ENCODE measurements around the gene SEPTIN8. TPM values are rescaled to one million over a fixed set of nuclear protein-coding genes. Genes with fewer than 3 reads are reported as not detected.
"Not testable (repeated sequence)": the region's sequence is repeated elsewhere in the genome, so short reads cannot be mapped to it uniquely, and the experiment has no call there.

SEPTIN8 gene
- total RNA-seq, 1 donor from 2014 or later = 29.2 TPM

DNA sequence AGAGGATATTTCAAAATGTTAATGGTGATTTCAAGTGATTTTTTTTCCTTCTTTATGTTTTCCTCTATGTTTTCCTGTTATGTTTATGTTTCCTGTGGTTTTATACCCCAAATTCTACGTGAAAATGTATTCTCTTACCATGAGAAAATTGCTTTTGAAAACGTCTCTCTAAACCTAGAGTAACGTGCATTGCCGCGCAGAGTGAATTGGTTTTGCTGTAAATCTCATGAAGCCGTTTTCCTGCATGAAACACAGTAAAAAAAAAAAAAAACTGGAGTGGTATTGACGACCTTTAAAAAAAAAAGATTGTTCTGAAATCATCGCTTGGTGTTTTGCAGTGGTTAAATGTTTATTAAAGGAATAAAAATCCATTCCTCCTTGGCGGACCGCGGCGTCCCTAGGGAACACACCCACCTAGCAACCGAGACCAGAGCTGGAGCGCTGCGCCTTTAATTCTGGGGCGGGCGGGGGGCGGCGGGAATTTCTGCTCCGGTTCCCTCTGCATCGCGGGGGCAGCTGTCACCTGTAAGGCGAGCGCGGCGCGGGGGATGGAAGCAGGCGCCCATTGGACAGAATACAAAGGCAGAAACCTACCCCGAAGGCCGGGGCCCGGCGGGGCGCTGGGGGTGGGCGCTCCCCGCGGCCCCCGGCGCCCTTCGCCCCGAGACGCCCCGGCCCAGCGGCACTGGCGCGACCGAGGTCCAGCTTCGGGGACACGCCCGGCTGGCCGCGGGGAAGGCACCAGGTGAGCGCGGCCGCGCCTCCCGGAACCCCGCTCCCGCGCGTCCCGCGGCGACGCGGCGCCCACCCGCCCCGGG lies 36.0 kb upstream of the SEPTIN8 start, which contains the start of gene SOWAHA:
Gene SOWAHA, plus strand, starts transcription at position 522 of the 818 bp plus-strand sequence. CDS start 320 bp downstream, outside the sequence.
- DNase-seq (ENCODE audit: low read depth in 2 of 2) = no peak

DNA sequence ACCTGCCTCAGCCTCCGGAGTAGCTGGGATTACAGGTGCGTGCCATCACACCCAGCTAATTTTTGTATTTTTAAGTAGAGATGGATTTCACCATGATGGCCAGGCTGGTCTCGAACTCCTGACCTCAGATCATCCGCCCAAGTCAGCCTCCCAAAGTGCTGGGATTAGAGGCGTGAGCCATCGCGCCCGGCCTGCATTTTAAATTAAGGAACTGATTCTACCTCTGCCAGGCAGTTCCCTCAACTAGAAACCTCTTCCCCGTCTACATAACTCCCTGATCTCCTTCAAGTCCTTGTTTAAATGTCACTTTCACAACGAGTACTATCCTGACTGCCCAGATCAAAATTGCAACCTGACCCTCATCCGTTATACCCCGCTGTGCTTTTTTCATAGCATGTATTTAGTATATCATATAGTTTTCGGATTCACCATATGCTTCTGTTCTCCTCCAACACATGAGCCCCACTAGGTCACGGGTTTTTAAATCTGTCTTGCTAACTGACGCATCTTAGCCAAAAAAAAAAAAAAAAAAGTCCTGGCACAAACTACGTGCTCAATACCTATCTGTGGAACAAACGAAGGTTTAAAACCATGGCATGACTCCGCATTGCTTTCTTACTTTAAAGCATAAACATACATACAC lies 35.2 kb upstream of the SEPTIN8 start:
- DNase-seq (ENCODE audit: low read depth in 2 of 2) = no peak

DNA sequence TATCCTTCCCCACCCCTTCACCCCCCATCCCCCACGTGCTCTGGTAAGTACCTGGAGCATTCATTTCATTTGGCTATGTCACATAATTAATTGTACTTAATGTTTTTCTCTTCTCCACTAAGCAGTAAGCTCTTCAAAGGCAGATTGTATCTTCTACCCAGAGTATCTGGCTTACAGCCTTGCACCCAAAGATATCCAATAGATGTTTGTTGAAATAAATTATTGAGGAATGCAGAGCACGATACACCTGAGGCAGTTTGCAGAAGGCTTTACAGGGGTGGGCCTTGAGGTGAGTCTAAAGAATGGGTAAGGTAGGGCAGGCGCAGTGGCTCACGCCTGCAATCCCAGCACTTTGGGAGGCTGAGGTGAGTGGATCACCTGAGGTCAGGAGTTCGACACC lies 33.6 kb upstream of the SEPTIN8 start:
- DNase-seq (ENCODE audit: low read depth in 2 of 2) = no peak

DNA sequence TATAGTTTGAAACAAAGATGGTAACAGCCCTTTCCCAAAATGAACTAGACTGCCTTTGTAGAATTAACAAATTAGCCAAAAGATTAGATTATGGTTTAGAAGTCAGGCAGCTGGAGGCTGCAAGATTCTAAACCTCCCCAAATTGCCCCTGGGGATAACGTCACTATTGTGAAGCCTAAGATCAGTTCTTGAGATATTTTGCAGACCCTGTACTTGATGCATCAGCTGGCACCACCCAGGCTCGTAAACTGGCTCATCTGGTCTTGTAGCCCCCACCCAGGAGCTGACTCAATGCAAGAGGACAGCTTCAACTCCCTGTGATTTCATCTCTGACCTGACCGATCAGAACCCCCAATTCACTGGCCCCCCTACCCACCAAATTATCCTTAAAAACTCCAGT lies 31.8 kb upstream of the SEPTIN8 start:
- DNase-seq (ENCODE audit: low read depth in 2 of 2) = no peak

- no peak for DNase-seq (ENCODE audit: low read depth in 2 of 2)
Measured at GRCh38 chr5:132808448-132808847, 31.4 kb upstream of the SEPTIN8 start.

GRCh38 chr5:132807163-132807838 lies 30.3 kb upstream of the SEPTIN8 start:
- no peak for DNase-seq (ENCODE audit: low read depth in 2 of 2)

- DNase-seq (ENCODE audit: low read depth in 2 of 2) = not testable (repeated sequence)
Measured at GRCh38 chr5:132806804-132807162, 29.7 kb upstream of the SEPTIN8 start.

DNA sequence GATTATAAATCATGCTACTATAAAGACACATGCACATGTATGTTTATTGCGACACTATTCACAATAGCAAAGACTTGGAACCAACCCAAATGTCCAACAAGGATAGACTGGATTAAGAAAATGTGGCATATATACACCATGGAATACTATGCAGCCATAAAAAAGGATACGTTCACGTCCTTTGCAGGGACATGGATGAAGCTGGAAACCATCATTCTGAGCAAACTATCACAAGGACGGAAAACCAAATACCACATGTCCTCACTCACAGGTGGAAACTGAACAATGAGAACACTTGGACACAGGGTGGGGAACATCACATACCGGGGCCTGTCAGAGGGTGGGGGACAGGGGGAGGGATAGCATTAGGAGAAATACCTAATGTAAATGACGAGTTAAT lies 28.8 kb upstream of the SEPTIN8 start:
- not testable (repeated sequence) for DNase-seq (ENCODE audit: low read depth in 2 of 2)

GRCh38 chr5:132804219-132804618 lies 27.2 kb upstream of the SEPTIN8 start:
- not testable (repeated sequence) for DNase-seq (ENCODE audit: low read depth in 2 of 2)

DNA sequence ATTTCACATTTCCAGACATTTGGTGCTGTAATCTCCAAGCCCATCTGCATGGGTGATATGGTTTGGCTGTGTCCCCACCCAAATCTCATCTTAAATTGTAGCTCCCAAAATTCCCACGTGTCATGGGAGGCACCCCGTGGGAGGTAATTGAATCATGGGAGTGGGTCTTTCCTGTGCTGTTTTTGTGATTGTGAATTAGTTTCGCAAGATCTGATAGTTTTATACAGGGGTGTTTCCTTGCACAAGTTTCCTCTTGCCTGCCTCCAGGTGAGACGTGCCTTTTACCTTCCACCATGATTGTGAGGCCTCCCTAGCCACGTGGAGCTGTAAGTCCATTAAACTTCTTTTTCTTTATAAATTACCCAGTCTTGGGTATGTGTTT lies 25.6 kb upstream of the SEPTIN8 start:
- DNase-seq (ENCODE audit: low read depth in 2 of 2) = not testable (repeated sequence)

DNA sequence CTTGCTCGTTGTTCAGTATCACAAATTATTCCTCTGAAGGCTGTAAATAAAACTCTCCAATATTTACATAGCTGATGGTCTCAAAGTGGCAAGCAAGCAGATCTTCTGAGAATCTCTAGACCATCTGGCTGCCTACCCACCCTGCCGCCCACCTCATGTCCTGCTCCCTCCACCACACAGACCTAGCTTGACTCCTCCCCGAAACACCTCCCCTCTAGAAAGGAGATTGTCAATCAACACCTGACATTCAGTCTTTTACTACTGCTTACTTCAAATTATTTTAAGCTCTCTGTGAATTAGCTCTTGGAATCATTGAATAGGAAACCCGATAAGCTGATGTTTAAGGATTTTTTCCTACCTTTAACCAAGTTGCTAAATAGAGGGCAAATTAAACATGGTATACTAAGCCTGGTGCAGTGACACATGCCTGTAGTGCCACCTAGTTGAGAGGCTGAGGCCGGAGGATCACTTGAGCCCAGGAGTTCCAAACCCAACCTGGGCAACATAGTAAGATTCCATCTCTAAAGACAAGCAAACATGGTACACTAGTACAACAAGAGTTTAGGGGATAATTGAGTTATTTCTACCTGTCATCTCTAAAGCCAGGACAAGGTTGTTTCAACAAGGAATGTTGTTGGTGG lies 25.1 kb upstream of the SEPTIN8 start:
- no peak for DNase-seq (ENCODE audit: low read depth in 2 of 2)

GRCh38 chr5:132800545-132800944 lies 23.5 kb upstream of the SEPTIN8 start:
- no peak for DNase-seq (ENCODE audit: low read depth in 2 of 2)

DNA sequence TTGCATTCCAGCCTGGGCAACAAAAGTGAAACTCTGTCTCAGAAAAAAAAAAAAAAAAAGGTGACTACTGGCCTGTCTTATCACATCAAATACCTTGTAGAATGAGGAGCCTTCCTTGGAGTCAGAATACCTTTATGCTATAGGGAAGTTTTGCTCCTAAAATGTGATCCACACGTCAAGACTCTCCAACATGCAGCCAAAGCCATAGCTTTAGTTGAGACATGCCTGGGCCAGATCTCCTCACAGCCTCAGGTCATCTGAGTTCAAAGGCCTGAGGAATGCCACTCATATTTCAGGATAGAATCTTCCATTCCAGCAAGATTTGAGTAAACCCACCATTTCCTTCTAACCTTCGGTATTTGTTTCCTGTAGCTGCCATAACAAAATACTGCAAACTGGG lies 22.4 kb upstream of the SEPTIN8 start:
- DNase-seq (ENCODE audit: low read depth in 2 of 2) = no peak

DNA sequence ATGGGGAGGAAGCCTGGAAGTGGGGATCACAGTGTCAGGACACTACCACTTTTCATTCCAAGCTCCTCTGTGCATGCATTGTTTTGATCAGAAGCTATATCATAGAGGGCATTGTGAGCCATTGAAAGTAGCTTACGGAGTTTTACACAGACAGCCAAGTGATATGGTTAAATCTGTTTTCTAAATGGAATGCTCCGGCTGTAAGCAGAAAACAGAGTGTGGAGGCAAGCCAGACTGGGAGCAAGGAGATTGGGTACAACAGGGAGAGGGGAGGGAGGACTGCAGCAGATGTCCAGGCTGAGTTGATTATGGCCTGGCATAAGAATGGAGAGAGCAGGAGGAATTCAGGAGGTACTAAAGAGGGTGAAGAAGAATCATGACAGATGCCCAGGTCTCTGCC lies 20.6 kb upstream of the SEPTIN8 start:
- DNase-seq (ENCODE audit: low read depth in 2 of 2) = no peak

DNA sequence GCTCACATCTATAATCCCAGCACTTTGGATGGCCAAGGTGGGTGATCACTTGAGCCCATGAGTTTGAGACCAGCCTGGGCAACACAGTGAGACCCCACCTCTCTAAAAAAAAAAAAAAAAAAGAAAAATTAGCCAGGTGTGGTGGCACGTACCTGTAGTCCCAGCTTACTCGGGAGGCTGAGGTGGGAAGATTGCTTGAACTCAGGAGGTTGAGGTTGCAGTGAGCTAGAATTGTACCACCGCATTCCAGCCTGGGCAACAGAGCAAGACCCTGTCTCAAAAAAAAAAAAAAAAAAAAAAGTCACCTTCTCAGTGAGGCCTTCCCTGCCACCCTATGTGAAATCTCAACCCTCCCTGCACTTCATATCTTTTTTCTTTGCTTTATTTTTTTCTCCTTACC lies 14.0 kb upstream of the SEPTIN8 start:
- no peak for DNase-seq (ENCODE audit: low read depth in 2 of 2)

GRCh38 chr5:132790201-132790865 lies 13.3 kb upstream of the SEPTIN8 start:
- no peak for DNase-seq (ENCODE audit: low read depth in 2 of 2)

DNA sequence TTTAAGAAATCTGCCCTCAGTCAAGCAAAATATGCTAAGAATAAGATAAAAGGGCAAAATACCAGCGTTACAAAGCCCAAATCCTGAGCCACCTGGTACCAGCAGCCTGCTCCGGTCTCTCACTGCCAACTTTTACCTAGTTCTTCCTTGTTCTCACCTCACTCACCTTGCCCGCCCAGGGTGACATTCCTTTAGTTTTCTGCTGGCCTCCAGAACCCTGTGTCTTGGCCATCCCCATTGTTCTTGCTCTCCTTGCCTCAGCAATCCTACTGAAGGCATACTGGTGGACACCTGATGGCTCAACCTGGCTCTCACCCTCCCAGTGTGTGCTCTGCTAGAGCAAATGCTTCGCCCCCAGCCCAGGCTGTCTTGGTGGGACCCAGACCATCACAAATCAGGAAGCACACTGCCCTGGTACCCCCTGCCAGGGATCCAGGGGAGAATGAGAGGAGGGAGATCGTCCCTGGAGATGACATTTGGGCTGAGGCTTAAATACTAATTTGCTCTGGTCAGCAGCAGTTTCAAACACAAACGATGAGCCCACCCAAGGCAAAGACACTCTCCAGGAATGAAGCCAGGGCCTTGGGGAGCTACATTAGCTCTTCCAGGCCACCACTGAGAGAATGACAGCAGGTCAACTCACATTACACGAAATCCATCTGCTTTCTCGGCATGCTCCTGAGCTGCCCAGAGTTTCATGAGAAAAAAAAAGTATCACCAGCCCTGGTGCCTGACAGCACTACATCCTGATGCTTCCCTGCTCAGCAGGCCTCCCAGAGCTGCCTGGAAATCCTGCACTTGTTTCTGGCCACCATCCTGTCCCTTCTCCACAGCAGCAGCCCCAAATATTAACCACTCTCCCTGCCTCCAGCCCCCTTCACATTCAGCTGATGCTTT lies 12.2 kb upstream of the SEPTIN8 start:
- no peak for DNase-seq (ENCODE audit: low read depth in 2 of 2)

GRCh38 chr5:132788508-132788907 lies 11.5 kb upstream of the SEPTIN8 start:
- DNase-seq (ENCODE audit: low read depth in 2 of 2) = no peak

DNA sequence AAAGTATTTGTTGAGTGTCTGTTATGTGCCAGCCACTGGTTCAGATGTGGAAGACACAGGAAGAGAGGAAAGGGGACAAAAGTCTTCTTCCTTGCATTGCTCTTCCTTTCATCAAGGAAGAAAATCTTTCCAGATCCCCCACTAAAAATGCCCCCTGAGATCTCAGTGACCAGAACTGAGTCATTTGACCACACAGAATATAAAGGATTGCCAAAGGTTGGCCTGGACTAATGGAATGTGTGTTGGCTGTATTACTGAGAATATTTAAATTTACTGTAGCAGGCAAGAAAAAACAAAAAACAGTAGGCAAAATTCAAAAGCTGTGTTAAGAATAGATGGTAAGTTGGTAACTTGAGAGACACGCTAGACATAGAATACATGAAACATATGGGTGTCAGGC lies 10.0 kb upstream of the SEPTIN8 start:
- DNase-seq (ENCODE audit: low read depth in 2 of 2) = no peak

GRCh38 chr5:132785864-132786263 lies 8.8 kb upstream of the SEPTIN8 start:
- DNase-seq (ENCODE audit: low read depth in 2 of 2) = no peak
